HG03469 (cell line): Measurements from ENCODE around the gene UBAC2.

Experiments used
- ATAC-seq: cut with Tn5 transposase; IDR thresholded peaks from one replicate; pipeline ENCODE4 v1.9.1; 2021; ENCODE audit warnings: mild to moderate bottlenecking, moderate library complexity, moderate number of reproducible peaks; ENCODE audit not compliant: unreplicated experiment

Gene UBAC2

GRCh38 chr13:99307648-99308339 is 107.1 kb downstream of the UBAC2 start:
- no peak for ATAC-seq

- no peak for ATAC-seq
These were observed 107.9 kb downstream of the UBAC2 start for GRCh38 chr13:99308471-99309087.

GRCh38 chr13:99310382-99311031 is 109.9 kb downstream of the UBAC2 start:
- ATAC-seq, result peak; percentile 34

GRCh38 chr13:99311137-99311536 is 110.5 kb downstream of the UBAC2 start:
- ATAC-seq, result no peak

- ATAC-seq, result no peak
These were observed 111.3 kb downstream of the UBAC2 start for GRCh38 chr13:99311748-99312492.

GRCh38 chr13:99312493-99312883 is 111.8 kb downstream of the UBAC2 start:
- no peak for ATAC-seq

GRCh38 chr13:99313501-99313900 is 112.8 kb downstream of the UBAC2 start:
- ATAC-seq, result no peak

- no peak for ATAC-seq
These were observed 113.3 kb downstream of the UBAC2 start for GRCh38 chr13:99313941-99314340.

GRCh38 chr13:99314640-99315176 is 114.1 kb downstream of the UBAC2 start:
- no peak for ATAC-seq

- no peak for ATAC-seq
These were observed 114.5 kb downstream of the UBAC2 start for GRCh38 chr13:99315186-99315585.

GRCh38 chr13:99316224-99316623 is 115.6 kb downstream of the UBAC2 start:
- no peak for ATAC-seq

- no peak for ATAC-seq
These were observed 116.1 kb downstream of the UBAC2 start for GRCh38 chr13:99316657-99317256.

- no peak for ATAC-seq
These were observed 120.2 kb downstream of the UBAC2 start for GRCh38 chr13:99320693-99321481.

GRCh38 chr13:99321709-99322108 is 121.1 kb downstream of the UBAC2 start:
- ATAC-seq, result no peak

- ATAC-seq, result peak; percentile 91
These were observed 121.8 kb downstream of the UBAC2 start for GRCh38 chr13:99322297-99323103.

GRCh38 chr13:99323488-99323887 is 122.8 kb downstream of the UBAC2 start:
- ATAC-seq, result no peak

GRCh38 chr13:99326012-99326411 is 125.4 kb downstream of the UBAC2 start:
- ATAC-seq, result no peak

GRCh38 chr13:99327126-99327525 is 126.5 kb downstream of the UBAC2 start:
- no peak for ATAC-seq

- no peak for ATAC-seq
These were observed 127.1 kb downstream of the UBAC2 start for GRCh38 chr13:99327761-99328160.
